Neural cell (in vitro differentiated cells): ENCODE results near the gene SLC17A1.

ENCODE experiments used
- CTCF ChIP-seq: fragments of 450-650 bp; IDR thresholded peaks from 2 replicates; pipeline ENCODE4 v1.5.1; 2014; ENCODE audit warnings: antibody characterized with exemption, mild to moderate bottlenecking, moderate library complexity; ENCODE audit not compliant: poor library complexity, severe bottlenecking
- EP300 ChIP-seq: fragments of 450-650 bp; conservative IDR thresholded peaks from 2 replicates; pipeline ENCODE4 v1.6.1; 2014; ENCODE audit warnings: antibody characterized with exemption, mild to moderate bottlenecking, moderate library complexity; ENCODE audit not compliant: poor library complexity, severe bottlenecking
- MXI1 ChIP-seq: fragments of 450-650 bp; conservative IDR thresholded peaks from 2 replicates; pipeline ENCODE4 v1.6.1; 2014; ENCODE audit warnings: antibody characterized with exemption, mild to moderate bottlenecking; ENCODE audit not compliant: poor library complexity, severe bottlenecking
- POLR2AphosphoS5 ChIP-seq: IDR thresholded peaks from 2 replicates; pipeline ENCODE4 v1.6.1; 2012
- RAD21 ChIP-seq: fragments of 450-650 bp; conservative IDR thresholded peaks from 2 replicates; pipeline ENCODE4 v1.6.1; 2014; ENCODE audit warnings: antibody characterized with exemption, mild to moderate bottlenecking, moderate library complexity

GRCh38 chr6:25862199-25862598 is 30.3 kb upstream of the SLC17A1 start:
- TF ChIP-seq CTCF, result no peak
- no peak for TF ChIP-seq EP300
- TF ChIP-seq RAD21, result no peak
- no peak for TF ChIP-seq POLR2AphosphoS5
- no peak for TF ChIP-seq MXI1
